ENCODE measurements around the gene PDIK1L.
A peak's percentile ranks its signal among the peaks of the same experiment; 100 is the strongest.

Gene PDIK1L

DNA sequence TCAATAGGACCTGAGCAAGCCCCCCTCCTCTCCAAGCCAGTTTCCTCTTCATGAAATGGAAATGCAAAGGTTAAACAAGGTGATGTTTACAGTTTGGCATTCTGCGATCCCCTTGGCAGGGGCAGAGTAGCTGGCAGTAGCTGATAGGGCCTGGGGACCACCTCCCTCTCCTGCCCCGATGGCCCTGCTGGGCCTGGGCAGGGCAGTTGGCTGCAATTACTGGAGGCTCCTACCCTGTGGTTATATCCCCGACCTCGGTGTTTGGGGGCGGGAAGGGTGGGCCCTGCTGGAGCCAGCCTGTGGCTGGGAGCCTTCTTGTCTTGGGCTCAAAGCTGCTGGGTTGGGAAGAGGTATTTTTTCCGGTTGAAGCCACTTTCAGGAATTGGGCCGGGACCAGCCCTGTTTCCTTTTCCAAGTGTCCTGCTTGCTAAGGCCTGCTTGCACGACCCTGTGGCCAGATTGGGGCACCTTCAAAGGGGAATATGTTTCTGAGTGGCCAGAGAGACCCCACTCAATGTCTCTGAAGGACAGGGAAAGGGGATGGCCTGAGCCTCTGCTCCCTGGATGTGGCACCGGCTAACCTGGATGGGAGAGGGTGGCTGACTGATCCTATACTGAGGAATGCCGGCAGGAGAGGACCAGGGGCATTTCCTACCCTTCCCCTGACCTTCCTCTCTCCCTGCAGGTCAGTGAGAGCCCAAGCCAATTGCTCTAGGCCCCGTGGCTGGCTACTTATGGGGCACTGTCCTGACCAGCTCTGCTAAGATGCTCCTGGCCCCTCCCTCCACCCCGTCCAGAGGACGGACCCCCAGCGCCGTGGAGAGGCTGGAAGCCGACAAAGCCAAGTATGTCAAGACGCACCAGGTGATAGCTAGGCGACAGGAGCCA is 49.1 kb downstream of the PDIK1L start:
- Histone ChIP-seq H3K9me3 (ENCODE audit: insufficient read depth, low read depth, low read length) (no peaks in the 10 kb centered on the region), H3K27ac (ENCODE audit: low read length) (no peak overlapping the region), H3K9ac (ENCODE audit: low read depth, low read length) (peak overlapping the region; percentile 68; the same call in 1 of the 2 replicates), H3K27me3 (ENCODE audit: insufficient read depth, low read length) (peaks cover 100% of the 10 kb centered on the region), H3K4me1 (ENCODE audit: insufficient read depth, low read length) (peaks cover 24% of the 10 kb centered on the region), H3K36me3 (ENCODE audit: insufficient read depth, low read depth, low read length) (no peaks in the 10 kb centered on the region), H3K4me3 (ENCODE audit: low read length) (peak overlapping the region; percentile 62)

DNA sequence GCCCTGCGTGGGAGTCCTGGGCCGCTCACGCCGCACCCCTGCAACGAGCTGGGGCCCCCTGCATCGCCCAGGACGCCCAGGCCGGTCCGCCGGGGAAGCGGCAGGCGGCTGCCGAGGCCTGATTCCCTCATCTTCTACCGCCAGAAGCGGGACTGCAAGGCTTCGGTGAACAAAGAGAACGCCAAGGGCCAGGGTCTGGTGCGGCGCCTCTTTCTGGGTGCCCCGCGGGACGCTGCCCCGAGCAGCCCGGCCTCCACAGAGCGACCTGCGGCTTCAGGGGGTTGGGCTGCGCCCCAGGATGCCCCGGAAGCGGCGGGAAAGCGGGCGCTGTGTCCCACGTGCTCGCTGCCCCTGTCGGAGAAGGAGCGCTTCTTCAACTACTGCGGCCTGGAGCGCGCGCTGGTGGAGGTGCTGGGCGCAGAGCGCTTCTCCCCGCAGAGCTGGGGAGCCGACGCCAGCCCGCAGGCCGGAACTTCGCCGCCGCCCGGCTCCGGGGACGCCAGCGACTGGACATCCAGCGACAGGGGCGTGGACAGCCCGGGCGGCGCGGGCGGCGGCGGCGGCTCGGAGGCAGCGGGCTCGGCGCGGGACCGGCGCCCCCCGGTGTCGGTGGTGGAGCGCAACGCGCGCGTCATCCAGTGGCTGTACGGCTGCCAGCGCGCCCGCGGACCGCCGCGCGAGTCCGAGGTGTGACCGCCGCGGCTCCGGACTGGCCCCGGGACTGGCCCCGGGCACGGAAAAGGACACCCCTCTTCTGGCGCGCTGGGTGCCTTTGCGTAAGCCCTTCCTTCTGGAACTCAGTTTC is 50.0 kb downstream of the PDIK1L start:
- H3K4me1 ChIP-seq (ENCODE audit: insufficient read depth, low read length): peaks cover 19% of the 10 kb centered on the region; the same call in 1 of the 2 replicates
- H3K27ac ChIP-seq (ENCODE audit: low read length): no peak overlapping the region
- no peaks in the 10 kb centered on the region for H3K36me3 ChIP-seq (ENCODE audit: insufficient read depth, low read depth, low read length)
- H3K9me3 ChIP-seq (ENCODE audit: insufficient read depth, low read depth, low read length): no peaks in the 10 kb centered on the region
- peaks cover 98% of the 10 kb centered on the region for H3K27me3 ChIP-seq (ENCODE audit: insufficient read depth, low read length)
- H3K9ac ChIP-seq (ENCODE audit: low read depth, low read length): peak overlapping the region; percentile 68; the same call in 1 of the 2 replicates
- peak overlapping the region; percentile 62 for H3K4me3 ChIP-seq (ENCODE audit: low read length)

DNA sequence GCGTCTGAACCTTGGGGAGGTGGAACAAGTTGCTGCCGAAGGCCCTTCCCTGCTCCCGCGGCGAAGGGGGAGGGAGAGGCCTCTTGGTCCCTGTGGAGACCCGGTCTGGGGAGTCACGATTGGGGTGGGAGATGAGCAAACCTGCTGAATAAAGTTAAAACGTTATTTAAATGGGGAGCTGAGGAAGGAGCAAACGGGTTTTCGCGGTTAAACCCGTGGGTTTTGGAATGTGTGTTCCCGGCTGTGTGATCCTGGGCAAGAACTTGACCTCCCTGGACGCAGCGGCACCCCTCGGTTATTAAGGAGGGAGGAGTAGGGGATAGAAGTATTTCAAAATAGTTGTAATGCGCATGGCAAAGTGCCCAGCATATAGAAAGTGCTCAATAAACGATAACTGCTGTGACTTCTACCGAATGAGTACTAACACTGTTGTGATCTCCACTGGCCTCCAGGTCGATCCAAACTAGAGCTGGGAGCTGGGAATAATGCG is 50.6 kb downstream of the PDIK1L start:
- Histone ChIP-seq H3K27ac (ENCODE audit: low read length) (no peak overlapping the region), H3K27me3 (ENCODE audit: insufficient read depth, low read length) (peaks cover 97% of the 10 kb centered on the region), H3K36me3 (ENCODE audit: insufficient read depth, low read depth, low read length) (no peaks in the 10 kb centered on the region), H3K4me3 (ENCODE audit: low read length) (peak overlapping the region; percentile 62), H3K9ac (ENCODE audit: low read depth, low read length) (no peak overlapping the region), H3K9me3 (ENCODE audit: insufficient read depth, low read depth, low read length) (no peaks in the 10 kb centered on the region), H3K4me1 (ENCODE audit: insufficient read depth, low read length) (peaks cover 16% of the 10 kb centered on the region; the same call in 1 of the 2 replicates)

DNA sequence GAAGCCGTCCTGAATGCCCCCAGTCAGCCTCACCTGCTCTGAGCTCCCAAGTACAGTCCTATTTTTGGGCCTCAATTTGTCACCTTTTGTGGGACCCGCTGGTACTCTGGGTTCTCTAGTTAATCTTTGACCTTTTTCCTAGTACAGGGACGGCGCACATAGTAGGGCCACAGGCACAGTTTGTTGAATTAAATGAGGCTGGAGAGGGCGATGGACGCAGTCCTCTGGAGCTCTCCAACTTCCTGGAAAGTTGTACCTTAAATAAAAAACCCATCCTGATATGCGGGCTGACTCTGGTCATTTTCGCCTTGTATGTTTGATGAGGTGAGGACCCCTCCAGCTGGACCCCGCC is 52.0 kb downstream of the PDIK1L start:
- H3K4me1 ChIP-seq (ENCODE audit: insufficient read depth, low read length): peaks cover 12% of the 10 kb centered on the region; the same call in 1 of the 2 replicates
- peak overlapping the region; percentile 38; the same call in 1 of the 2 replicates for H3K4me3 ChIP-seq (ENCODE audit: low read length)
- no peak overlapping the region for H3K27ac ChIP-seq (ENCODE audit: low read length)
- no peaks in the 10 kb centered on the region for H3K36me3 ChIP-seq (ENCODE audit: insufficient read depth, low read depth, low read length)
- no peak overlapping the region for H3K9ac ChIP-seq (ENCODE audit: low read depth, low read length)
- peaks cover 89% of the 10 kb centered on the region for H3K27me3 ChIP-seq (ENCODE audit: insufficient read depth, low read length)
- no peaks in the 10 kb centered on the region for H3K9me3 ChIP-seq (ENCODE audit: insufficient read depth, low read depth, low read length)

DNA sequence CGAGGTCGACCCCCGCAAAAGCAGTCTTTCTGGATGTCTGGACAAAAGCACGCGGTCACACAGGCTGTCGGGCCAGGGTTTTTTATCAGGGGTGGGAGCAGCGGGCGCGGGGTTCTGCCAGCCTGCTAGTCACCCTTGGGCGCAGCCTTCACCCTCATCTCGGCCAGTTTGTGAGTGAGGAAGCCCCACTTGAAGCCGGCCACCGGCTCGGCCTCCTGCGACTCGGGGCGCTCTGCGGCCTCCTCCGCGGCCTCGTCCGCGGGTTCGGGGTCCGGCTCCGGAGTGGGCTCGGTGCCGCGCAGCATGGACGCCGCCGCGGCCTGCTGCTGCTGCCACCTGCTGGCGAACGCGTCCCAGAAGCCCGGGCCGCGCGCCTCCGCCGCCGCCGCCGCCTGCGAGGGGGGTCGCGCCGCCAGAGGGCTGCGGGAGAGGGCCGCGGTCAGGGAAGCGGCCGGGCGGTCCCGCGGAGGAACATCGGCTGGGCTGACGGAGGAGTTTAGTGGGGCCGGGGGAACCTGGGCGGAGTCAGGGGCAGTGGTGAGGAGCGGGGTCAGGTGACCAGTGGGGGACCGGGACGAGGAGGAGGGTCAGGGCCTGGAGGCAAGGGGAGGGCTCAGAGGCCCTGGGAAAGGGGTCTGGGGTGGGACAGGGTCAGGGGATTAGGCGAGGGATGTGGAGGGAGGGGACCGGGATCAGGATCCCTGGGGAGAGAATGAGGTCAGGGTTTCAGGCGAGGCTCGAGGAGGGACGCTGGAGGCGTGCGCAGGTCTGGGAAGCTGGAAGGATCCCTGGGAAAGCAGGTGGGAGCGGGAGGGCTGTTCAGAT is 52.6 kb downstream of the PDIK1L start:
- peak overlapping the region; percentile 73 for H3K4me3 ChIP-seq (ENCODE audit: low read length)
- H3K36me3 ChIP-seq (ENCODE audit: insufficient read depth, low read depth, low read length): no peaks in the 10 kb centered on the region
- H3K9ac ChIP-seq (ENCODE audit: low read depth, low read length): peak overlapping the region; percentile 74; the same call in 1 of the 2 replicates
- peaks cover 15% of the 10 kb centered on the region; the same call in 1 of the 2 replicates for H3K4me1 ChIP-seq (ENCODE audit: insufficient read depth, low read length)
- H3K27ac ChIP-seq (ENCODE audit: low read length): no peak overlapping the region
- H3K27me3 ChIP-seq (ENCODE audit: insufficient read depth, low read length): peaks cover 89% of the 10 kb centered on the region
- no peaks in the 10 kb centered on the region for H3K9me3 ChIP-seq (ENCODE audit: insufficient read depth, low read depth, low read length)

DNA sequence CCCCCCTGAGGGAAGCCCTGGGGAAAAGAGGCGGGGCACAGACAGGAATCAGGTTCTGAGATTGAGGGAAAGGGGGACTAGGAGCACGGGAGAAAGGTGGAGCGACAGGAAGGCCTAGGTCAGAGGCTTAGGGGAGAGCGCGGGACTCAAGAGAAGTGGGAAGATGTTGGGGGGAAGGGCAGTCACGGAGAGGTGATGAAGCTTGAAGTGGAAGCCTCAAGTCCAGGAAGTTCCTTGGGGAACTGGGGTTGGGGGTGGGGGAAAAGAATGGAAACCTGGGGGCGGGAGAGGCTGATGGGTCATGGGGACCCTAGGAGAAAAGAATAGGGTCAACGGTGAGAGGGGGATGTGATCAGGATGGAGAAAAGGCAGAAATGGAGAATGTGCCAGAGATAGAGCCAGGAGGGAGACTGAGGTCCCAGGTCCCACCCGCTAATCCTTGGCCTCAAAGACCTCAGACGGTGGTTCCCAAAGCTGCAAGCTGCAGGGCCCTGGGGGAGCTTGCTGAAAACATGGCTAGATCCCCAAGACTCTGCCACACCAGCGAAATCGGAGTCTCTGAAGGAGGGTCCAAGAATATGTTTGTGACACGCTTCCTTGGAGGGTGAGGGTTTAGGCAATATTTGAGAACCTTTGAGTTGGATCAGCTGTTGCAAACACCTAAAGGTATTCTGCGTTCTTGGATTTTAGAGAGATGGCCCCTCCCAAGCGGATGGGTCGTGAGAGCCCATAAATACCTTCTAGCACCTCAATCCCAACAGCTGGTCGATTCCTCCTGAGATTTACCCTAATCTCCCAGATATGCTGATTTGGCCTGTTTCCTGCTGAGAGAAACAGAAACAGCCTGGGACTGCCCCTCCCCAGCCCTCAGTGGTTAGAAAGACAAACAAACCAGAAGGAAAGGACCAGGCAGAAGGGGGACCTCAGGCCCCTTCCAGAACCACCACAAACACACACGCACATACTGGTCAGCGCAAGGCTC is 53.5 kb downstream of the PDIK1L start:
- Histone ChIP-seq H3K4me1 (ENCODE audit: insufficient read depth, low read length) (peaks cover 18% of the 10 kb centered on the region; the same call in 1 of the 2 replicates), H3K4me3 (ENCODE audit: low read length) (peak overlapping the region; percentile 73), H3K27ac (ENCODE audit: low read length) (no peak overlapping the region), H3K27me3 (ENCODE audit: insufficient read depth, low read length) (peaks cover 83% of the 10 kb centered on the region), H3K9ac (ENCODE audit: low read depth, low read length) (peak overlapping the region; percentile 74; the same call in 1 of the 2 replicates), H3K9me3 (ENCODE audit: insufficient read depth, low read depth, low read length) (no peaks in the 10 kb centered on the region), H3K36me3 (ENCODE audit: insufficient read depth, low read depth, low read length) (no peaks in the 10 kb centered on the region)

DNA sequence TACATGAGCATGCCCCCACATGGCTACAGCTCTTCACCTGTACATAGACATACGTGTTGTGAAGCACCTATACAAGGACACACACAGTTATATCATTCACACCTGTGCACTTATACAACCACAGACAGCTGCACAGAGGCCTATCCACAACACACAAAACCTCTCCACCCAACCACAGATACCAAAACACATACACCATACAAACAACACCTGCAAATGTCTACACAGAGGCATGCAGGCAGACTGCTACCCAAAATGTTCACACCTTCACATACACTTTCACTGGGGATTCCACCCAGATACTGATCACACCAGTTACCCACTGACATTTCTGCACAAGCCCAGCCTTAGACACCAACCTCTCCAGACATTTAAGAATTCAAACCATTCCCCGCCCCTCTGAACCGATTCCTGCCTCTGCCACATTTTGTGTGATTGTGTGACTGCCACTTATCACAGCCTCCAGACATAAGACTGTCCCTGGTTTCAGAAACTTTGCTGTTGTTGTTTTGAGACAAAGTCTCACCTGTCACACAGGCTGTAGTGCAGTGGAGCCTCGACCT is 55.2 kb downstream of the PDIK1L start:
- Histone ChIP-seq H3K9ac (ENCODE audit: low read depth, low read length) (no peak overlapping the region), H3K4me1 (ENCODE audit: insufficient read depth, low read length) (peaks cover 23% of the 10 kb centered on the region), H3K27me3 (ENCODE audit: insufficient read depth, low read length) (peaks cover 67% of the 10 kb centered on the region)

DNA sequence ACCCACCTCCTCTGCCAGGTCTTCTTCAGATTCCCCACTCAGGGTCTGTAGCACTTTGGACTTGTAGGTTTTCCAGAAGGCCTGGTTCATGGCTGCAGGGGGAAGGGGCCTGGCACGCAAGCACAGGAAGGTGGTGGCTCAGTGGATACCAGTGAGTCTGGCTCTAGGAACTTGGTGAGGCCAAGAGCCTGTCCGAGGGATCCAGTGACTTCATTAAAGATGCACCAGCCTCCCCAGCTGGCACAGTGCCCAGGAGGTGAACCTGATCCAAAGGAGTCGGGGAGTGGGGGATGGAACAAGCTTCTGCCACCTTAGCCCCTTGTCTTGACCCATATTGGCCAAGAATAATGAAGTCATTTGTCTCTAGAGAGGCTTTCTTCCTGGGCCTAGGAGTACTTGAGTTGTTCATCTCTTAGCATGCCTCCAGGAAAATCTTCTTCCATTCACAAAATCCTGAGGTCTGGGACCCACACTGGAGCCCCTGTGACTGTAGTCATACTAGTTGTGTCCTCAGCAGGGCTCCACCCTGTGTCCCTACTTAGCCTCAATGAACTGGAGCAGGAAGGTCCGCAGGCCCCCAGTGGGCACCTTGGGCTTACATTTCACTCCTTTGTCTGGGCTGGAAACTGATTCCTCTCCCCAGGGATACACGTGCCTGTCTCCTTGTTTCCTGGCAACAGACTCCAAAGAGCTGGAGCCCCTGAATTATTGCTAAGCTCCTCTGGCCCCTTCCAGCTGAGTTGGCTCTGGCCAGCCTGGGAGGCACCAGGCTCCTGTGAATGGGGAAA is 57.0 kb downstream of the PDIK1L start, which contains the start of gene C1orf232:
TSS of gene C1orf232 (minus strand) at position 554 of the 788 bp plus-strand sequence. CDS start at position 90, 464 bp downstream.
- Histone ChIP-seq H3K4me3 (ENCODE audit: low read length) (peak within 1 kb of the TSS; percentile 75), H3K36me3 (ENCODE audit: insufficient read depth, low read depth, low read length) (peaks cover 6% of the 10 kb centered on the region; the same call in 1 of the 2 replicates), H3K9me3 (ENCODE audit: insufficient read depth, low read depth, low read length) (no peaks in the 10 kb centered on the region), H3K27me3 (ENCODE audit: insufficient read depth, low read length) (peaks cover 49% of the 10 kb centered on the region), H3K9ac (ENCODE audit: low read depth, low read length) (peak within 1 kb of the TSS; percentile 80; the same call in 1 of the 2 replicates), H3K4me1 (ENCODE audit: insufficient read depth, low read length) (peaks cover 23% of the 10 kb centered on the region), H3K27ac (ENCODE audit: low read length) (peak within 1 kb of the TSS; percentile 22)

More for the DNA sequence above, 55.2 kb downstream of the PDIK1L start:
- H3K36me3 ChIP-seq (ENCODE audit: insufficient read depth, low read depth, low read length): peaks cover 6% of the 10 kb centered on the region; the same call in 1 of the 2 replicates
- no peak overlapping the region for H3K4me3 ChIP-seq (ENCODE audit: low read length)
- H3K9me3 ChIP-seq (ENCODE audit: insufficient read depth, low read depth, low read length): no peaks in the 10 kb centered on the region
- no peak overlapping the region for H3K27ac ChIP-seq (ENCODE audit: low read length)

DNA sequence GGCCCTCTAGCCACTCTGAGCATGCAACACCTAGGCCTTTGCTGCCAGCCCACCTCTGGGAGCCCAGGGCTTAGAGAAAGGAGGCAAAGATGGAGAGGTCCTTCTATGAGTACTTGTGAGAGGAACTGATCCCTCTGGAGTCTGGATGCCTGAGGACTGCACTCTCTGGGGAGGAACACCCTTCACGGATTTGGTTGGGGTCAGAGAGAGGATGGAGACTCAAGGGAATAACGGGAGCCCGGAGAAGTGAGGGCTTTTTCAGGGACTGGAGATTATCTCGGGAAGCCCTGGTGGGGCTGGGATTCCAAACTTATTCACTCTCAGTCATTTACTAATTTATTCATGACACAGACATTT is 57.6 kb downstream of the PDIK1L start:
- Histone ChIP-seq H3K4me3 (ENCODE audit: low read length) (peak overlapping the region; percentile 75; the same call in 1 of the 2 replicates), H3K27me3 (ENCODE audit: insufficient read depth, low read length) (peaks cover 43% of the 10 kb centered on the region), H3K27ac (ENCODE audit: low read length) (no peak overlapping the region), H3K9me3 (ENCODE audit: insufficient read depth, low read depth, low read length) (no peaks in the 10 kb centered on the region), H3K9ac (ENCODE audit: low read depth, low read length) (peak overlapping the region; percentile 80; the same call in 1 of the 2 replicates), H3K36me3 (ENCODE audit: insufficient read depth, low read depth, low read length) (peaks cover 6% of the 10 kb centered on the region; the same call in 1 of the 2 replicates), H3K4me1 (ENCODE audit: insufficient read depth, low read length) (peaks cover 23% of the 10 kb centered on the region)
